GM19324 (cell line): ENCODE measurements around the gene AHCTF1.
"Not testable (repeated sequence)": the region's sequence is repeated elsewhere in the genome, so short reads cannot be mapped to it uniquely, and the experiment has no call there.

Experiments used
- ATAC-seq: cut with Tn5 transposase; IDR thresholded peaks from one replicate; pipeline ENCODE4 v1.9.1; 2021; ENCODE audit warnings: mild to moderate bottlenecking, moderate library complexity; ENCODE audit not compliant: unreplicated experiment, low FRiP score

The AHCTF1 gene

GRCh38 chr1:246843876-246844275, 87.9 kb downstream of the AHCTF1 start:
- no peak for ATAC-seq

GRCh38 chr1:246840761-246841160, 91.0 kb downstream of the AHCTF1 start:
- not testable (repeated sequence) for ATAC-seq

- no peak for ATAC-seq
These were observed 93.7 kb downstream of the AHCTF1 start for GRCh38 chr1:246838118-246838456.

GRCh38 chr1:246837418-246838117, 94.2 kb downstream of the AHCTF1 start:
- peak; percentile 60 for ATAC-seq

GRCh38 chr1:246836209-246836966, 95.4 kb downstream of the AHCTF1 start:
- no peak for ATAC-seq

- no peak for ATAC-seq
These were observed 100.2 kb downstream of the AHCTF1 start for GRCh38 chr1:246831543-246831942.

GRCh38 chr1:246828818-246829217, 102.9 kb downstream of the AHCTF1 start:
- ATAC-seq, result no peak

GRCh38 chr1:246827396-246827795, 104.4 kb downstream of the AHCTF1 start:
- no peak for ATAC-seq

- no peak for ATAC-seq
These were observed 106.1 kb downstream of the AHCTF1 start for GRCh38 chr1:246825557-246826175.

- no peak for ATAC-seq
These were observed 107.2 kb downstream of the AHCTF1 start for GRCh38 chr1:246824541-246824940.

GRCh38 chr1:246822154-246822553, 109.6 kb downstream of the AHCTF1 start:
- not testable (repeated sequence) for ATAC-seq

- ATAC-seq, result no peak
These were observed 111.1 kb downstream of the AHCTF1 start for GRCh38 chr1:246820666-246821065.

- ATAC-seq, result not testable (repeated sequence)
These were observed 114.0 kb downstream of the AHCTF1 start for GRCh38 chr1:246817778-246818177.

- no peak for ATAC-seq
These were observed 116.0 kb downstream of the AHCTF1 start for GRCh38 chr1:246815693-246816270.

GRCh38 chr1:246814890-246815289, 116.9 kb downstream of the AHCTF1 start:
- no peak for ATAC-seq

- not testable (repeated sequence) for ATAC-seq
These were observed 118.4 kb downstream of the AHCTF1 start for GRCh38 chr1:246813325-246813724.

- ATAC-seq, result no peak
These were observed 119.8 kb downstream of the AHCTF1 start for GRCh38 chr1:246811985-246812384.

GRCh38 chr1:246809473-246809872, 122.3 kb downstream of the AHCTF1 start:
- ATAC-seq, result no peak

- no peak for ATAC-seq
These were observed 126.5 kb downstream of the AHCTF1 start for GRCh38 chr1:246805135-246805716.

GRCh38 chr1:246803883-246804282, 127.9 kb downstream of the AHCTF1 start:
- ATAC-seq, result no peak

GRCh38 chr1:246803373-246803772, 128.4 kb downstream of the AHCTF1 start:
- ATAC-seq, result no peak
